Central memory CD8-positive, alpha-beta T cell (primary cell): Measurements from ENCODE around the gene KNDC1.
A peak's percentile ranks its signal among the peaks of the same experiment; 100 is the strongest.

Source experiments
- ATAC-seq: fragments of 150-1000 bp; cut with Tn5 transposase; replicated peaks from 2 replicates; pipeline ENCODE4 v1.10.0; 2022; ENCODE audit warnings: mild to moderate bottlenecking, moderate FRiP score, moderate number of reproducible peaks; ENCODE audit not compliant: poor library complexity, severe bottlenecking; ENCODE audit errors: extremely low read depth
- DNase-seq, 2 donors: peaks; one replicate each; pipeline ENCODE4 v3.0.0; 2021; ENCODE audit warnings: low spot score in 2 of 2
- H3K27ac Mint-ChIP-seq: one replicate; pipeline ENCODE4 v1.8.0; 2022; ENCODE audit warnings: low read depth, mild to moderate bottlenecking, moderate library complexity, mixed read lengths
- H3K27me3 Mint-ChIP-seq: one replicate; pipeline ENCODE4 v1.8.0; 2022; ENCODE audit warnings: mixed read lengths
- H3K36me3 Mint-ChIP-seq: one replicate; pipeline ENCODE4 v1.8.0; 2022; ENCODE audit warnings: mild to moderate bottlenecking, moderate library complexity, mixed read lengths; ENCODE audit not compliant: insufficient read depth
- H3K4me1 Mint-ChIP-seq: one replicate; pipeline ENCODE4 v1.8.0; 2022; ENCODE audit warnings: mixed read lengths
- H3K4me3 Mint-ChIP-seq: one replicate; pipeline ENCODE4 v1.8.0; 2022; ENCODE audit warnings: mild to moderate bottlenecking, moderate library complexity, mixed read lengths
- H3K9me3 Mint-ChIP-seq: one replicate; pipeline ENCODE4 v1.8.0; 2022; ENCODE audit warnings: mixed read lengths

KNDC1 gene

GRCh38 chr10:133156674-133157579, 3.1 kb upstream of the KNDC1 start:
- H3K36me3 Mint-ChIP-seq, result no peaks in the 10 kb centered on the region
- ATAC-seq (no peak), DNase-seq (no peak)
- peaks cover 8% of the 10 kb centered on the region for H3K27me3 Mint-ChIP-seq
- no peak overlapping the region for H3K27ac Mint-ChIP-seq
- no peak overlapping the region for H3K4me3 Mint-ChIP-seq
- no peaks in the 10 kb centered on the region for H3K9me3 Mint-ChIP-seq
- H3K4me1 Mint-ChIP-seq, result no peaks in the 10 kb centered on the region

GRCh38 chr10:133157662-133158436, 2.2 kb upstream of the KNDC1 start:
- Mint-ChIP-seq H3K27ac (no peak overlapping the region), H3K27me3 (peaks cover 7% of the 10 kb centered on the region), H3K9me3 (no peaks in the 10 kb centered on the region), H3K36me3 (no peaks in the 10 kb centered on the region), H3K4me1 (peaks cover 4% of the 10 kb centered on the region), H3K4me3 (no peak overlapping the region)
- DNase-seq (no peak), ATAC-seq (no peak)

- DNase-seq, result no peak
- H3K4me1 Mint-ChIP-seq, result peaks cover 6% of the 10 kb centered on the region
- no peak overlapping the region for H3K27ac Mint-ChIP-seq
- H3K9me3 Mint-ChIP-seq, result no peaks in the 10 kb centered on the region
- no peak for ATAC-seq
- peaks cover 12% of the 10 kb centered on the region for H3K27me3 Mint-ChIP-seq
- no peak overlapping the region for H3K4me3 Mint-ChIP-seq
- no peaks in the 10 kb centered on the region for H3K36me3 Mint-ChIP-seq
These were observed 1.6 kb upstream of the KNDC1 start for GRCh38 chr10:133158437-133158755.

- Mint-ChIP-seq H3K27ac (no peak overlapping the region), H3K27me3 (peaks cover 18% of the 10 kb centered on the region), H3K4me3 (peak overlapping the region; percentile 8), H3K36me3 (no peaks in the 10 kb centered on the region), H3K9me3 (no peaks in the 10 kb centered on the region), H3K4me1 (peaks cover 6% of the 10 kb centered on the region)
- ATAC-seq (no peak), DNase-seq (no peak)
These were observed 1.0 kb upstream of the KNDC1 start for GRCh38 chr10:133158756-133159610.

- H3K27ac Mint-ChIP-seq, result no peak overlapping the region
- H3K4me1 Mint-ChIP-seq, result peaks cover 6% of the 10 kb centered on the region
- no peaks in the 10 kb centered on the region for H3K9me3 Mint-ChIP-seq
- peak overlapping the region; percentile 8 for H3K4me3 Mint-ChIP-seq
- H3K36me3 Mint-ChIP-seq, result no peaks in the 10 kb centered on the region
- H3K27me3 Mint-ChIP-seq, result peaks cover 18% of the 10 kb centered on the region
- ATAC-seq, result no peak
- no peak for DNase-seq
These were observed 439 bp upstream of the KNDC1 start for GRCh38 chr10:133159611-133159949.

- H3K27me3 Mint-ChIP-seq, result peaks cover 18% of the 10 kb centered on the region
- H3K4me1 Mint-ChIP-seq, result peaks cover 6% of the 10 kb centered on the region
- H3K4me3 Mint-ChIP-seq, result peak overlapping the region; percentile 61
- no peak overlapping the region for H3K27ac Mint-ChIP-seq
- H3K36me3 Mint-ChIP-seq, result no peaks in the 10 kb centered on the region
- DNase-seq, result no peak
- no peak for ATAC-seq
- no peaks in the 10 kb centered on the region for H3K9me3 Mint-ChIP-seq
These were observed 930 bp downstream of the KNDC1 start for GRCh38 chr10:133160826-133161471.

GRCh38 chr10:133161486-133162109, 1.6 kb downstream of the KNDC1 start:
- Mint-ChIP-seq H3K27me3 (peaks cover 18% of the 10 kb centered on the region), H3K4me1 (peaks cover 6% of the 10 kb centered on the region), H3K27ac (no peak overlapping the region), H3K4me3 (peak overlapping the region; percentile 61), H3K9me3 (no peaks in the 10 kb centered on the region), H3K36me3 (no peaks in the 10 kb centered on the region)
- ATAC-seq (no peak), DNase-seq (no peak)

GRCh38 chr10:133162178-133162909, 2.3 kb downstream of the KNDC1 start:
- peaks cover 18% of the 10 kb centered on the region for H3K27me3 Mint-ChIP-seq
- DNase-seq, result no peak

GRCh38 chr10:133162910-133163856, 3.2 kb downstream of the KNDC1 start:
- no peak for DNase-seq
- Mint-ChIP-seq H3K36me3 (no peaks in the 10 kb centered on the region), H3K9me3 (no peaks in the 10 kb centered on the region), H3K4me3 (no peak overlapping the region), H3K27ac (no peak overlapping the region), H3K4me1 (peaks cover 6% of the 10 kb centered on the region), H3K27me3 (peaks cover 18% of the 10 kb centered on the region)
- ATAC-seq, result no peak

More at GRCh38 chr10:133162178-133162909, 2.3 kb downstream of the KNDC1 start:
- no peak overlapping the region for H3K4me3 Mint-ChIP-seq
- no peak overlapping the region for H3K27ac Mint-ChIP-seq
- no peak for ATAC-seq
- no peaks in the 10 kb centered on the region for H3K36me3 Mint-ChIP-seq
- H3K4me1 Mint-ChIP-seq, result peaks cover 6% of the 10 kb centered on the region
- H3K9me3 Mint-ChIP-seq, result no peaks in the 10 kb centered on the region

- H3K9me3 Mint-ChIP-seq, result no peaks in the 10 kb centered on the region
- no peak overlapping the region for H3K4me3 Mint-ChIP-seq
- no peak for DNase-seq
- H3K36me3 Mint-ChIP-seq, result no peaks in the 10 kb centered on the region
- no peak overlapping the region for H3K27ac Mint-ChIP-seq
- peaks cover 6% of the 10 kb centered on the region for H3K4me1 Mint-ChIP-seq
- no peak for ATAC-seq
- H3K27me3 Mint-ChIP-seq, result peaks cover 18% of the 10 kb centered on the region
These were observed 4.1 kb downstream of the KNDC1 start for GRCh38 chr10:133163889-133164815.
